Heart left ventricle (tissue), 16 donors: Measurements from ENCODE around the gene RAI1. TPM values are rescaled to one million over a fixed set of nuclear protein-coding genes. Genes with fewer than 3 reads are reported as not detected.

ENCODE experiments used
- ATAC-seq, 4 donors: fragments of 200-7000 bp; cut with Tn5 transposase; one replicate each; pipeline ENCODE4 v1.9.1; 2020 to 2022; ENCODE audit warnings: moderate library complexity in 4 of 4, mild to moderate bottlenecking in 3 of 4, moderate number of reproducible peaks in 1 of 4
- DNase-seq, 5 donors: peaks; one replicate each; pipeline ENCODE4 v3.0.0-alpha.2; 2020
- H3K27ac ChIP-seq, 12 donors: fragments of 200-600 bp; sonication (generic) in 4 of 12; one replicate each; pipeline versions ENCODE4 v1.5.0 to v1.8.0; 2016 to 2022; ENCODE audit warnings: mild to moderate bottlenecking in 2 of 12
- H3K27me3 ChIP-seq, 9 donors: fragments of 200-600 bp; sonication (generic) in 2 of 9; one replicate each; pipeline versions ENCODE4 v1.5.1 to v1.8.0; 2016 to 2022; ENCODE audit warnings: mild to moderate bottlenecking in 3 of 9
- H3K36me3 ChIP-seq, 9 donors: fragments of 200-600 bp; sonication (generic) in 2 of 9; one replicate each; pipeline versions ENCODE4 v1.5.0 to v1.8.0; 2018 to 2022; ENCODE audit warnings: mild to moderate bottlenecking in 2 of 9
- H3K4me1 ChIP-seq, 12 donors: fragments of 200-600 bp; sonication (generic) in 4 of 12; one replicate each; pipeline versions ENCODE4 v1.5.0 to v1.8.0; 2016 to 2022; ENCODE audit warnings: mild to moderate bottlenecking in 3 of 12
- H3K4me3 ChIP-seq, 12 donors: fragments of 200-600 bp; sonication (generic) in 4 of 12; one replicate each; pipeline versions ENCODE4 v1.5.0 to v1.8.0; 2017 to 2022; ENCODE audit warnings: mild to moderate bottlenecking in 9 of 12, moderate library complexity in 4 of 12
- H3K9me3 ChIP-seq, 12 donors: fragments of 200-600 bp; sonication (generic) in 4 of 12; one replicate each; pipeline versions ENCODE4 v1.5.0 to v1.8.0; 2016 to 2022; ENCODE audit warnings: mild to moderate bottlenecking in 1 of 12
- POLR2A ChIP-seq, 2 donors: fragments of 450-650 bp; IDR thresholded peaks; one replicate each; pipeline ENCODE4 v1.6.1; 2017; ENCODE audit warnings: antibody characterized with exemption in 2 of 2, mild to moderate bottlenecking in 2 of 2, moderate library complexity in 2 of 2
- whole genome bisulfite sequencing, 4 donors: extraction: QIAGEN DNeasy Blood & Tissue Kit in 2 of 4; methylation state at CpG; one replicate each; pipeline versions ENCODE4 v1.1.5 to v1.1.7; 2013 to 2018; 5-methylcytosine and 5-hydroxymethylcytosine counted together
- intact Hi-C, 10 donors: fragments of 100-400 bp; cut with DNase I; formaldehyde crosslinking; loops; one replicate each; pipeline versions ENCODE4 v1.11.1 to v1.14.2; 2022
- polyA plus RNA-seq, 2 donors: library from polyadenylated mRNA; stranded (reverse); fragments of 200-250 nt; gene quantifications; one replicate each; pipeline ENCODE4 v1.2.3, GENCODE V29; 2013
- total RNA-seq, 9 donors: library from RNA; depleted of rRNA in 2 of 9; stranded (reverse); fragments of >200 nt in 2 of 9; fragmentation: NEBNext Ultra II Directional in 3 of 9; extraction: Animal tissue kit (Norgen Biotek cat#: 25700) in 3 of 9; gene quantifications; one replicate each; pipeline versions ENCODE4 v1.1.0 to v1.2.4, GENCODE V29; 2016 to 2023
- TF ChIP-seq, protein P1 (sequence below), 12 donors: fragments of 200-600 bp; sonication (generic) in 4 of 12; IDR thresholded peaks; one replicate each; pipeline versions ENCODE4 v1.5.0 to v1.8.0; 2018 to 2022; ENCODE audit warnings: antibody characterized with exemption in 12 of 12, mild to moderate bottlenecking in 5 of 12
- donor health status: ischemic (EF 13 %, LVEDD 7.1; RV severe dilation, severe dysfunction).
- donor health status: healthy with polysubstance abuse.
- donor health status: DM: no; HTN: yes; CAD: no.
- donor health status: DM: no; HTN: no; CAD: no.
- donor health status: ischemic (EF 25% LVEDD 6.9; RV normal size, moderate dysfunction).
- donor health status: ischemic (EF 25% LVEDD 5.7; RV mildly dilated, moderate dysfunction).
- donor health status: healthy.
- donor health status: DM: yes; HTN: yes; CAD: no.
- donor health status: ischemic (EF 35%, LVEDD 5.7; RV mildly dilated, moderate dysfunction).
- donor health status: nonischemic (EF 11% LVEDD 7.7; RV severe dilation, severe dysfunction).
- donor health status: DM: yes; HTN: yes; CAD: no.
- donor health status: PGD.
- donor health status: ischemic (EF 29% LVEDD 5.4; RV normal size, mild dysfunction).
- donor health status: nonischemic (EF 23%, LVEDD 6.1; RV moderate dilation, normal function).

RAI1 gene
- total and polyA plus RNA-seq, 11 donors = 15.1 to 37.2 (median 20.8) TPM

GRCh38 chr17:17852930-17853329 lies 171.7 kb downstream of the RAI1 start:
- intact Hi-C loops = loop anchor here in 1 of 10 donors (10.0 kb wide), 1 partner anchor 168 kb away; the partner anchor contains the start of gene RAI1
- Histone ChIP-seq H3K4me3 (no peak overlapping the region), H3K27ac (peak overlapping the region in 1 of 12 donors; percentile 27), H3K9me3 (no peaks in the 10 kb centered on the region), H3K27me3 (no peaks in the 10 kb centered on the region), H3K36me3 (peaks cover 0 to 4% (median 0%) of the 10 kb centered on the region in 9 donors), H3K4me1 (peaks cover 10 to 67% (median 37%) of the 10 kb centered on the region in 12 donors)
- ATAC-seq (no peak), DNase-seq (no peak)
- TF ChIP-seq POLR2A (IDR thresholded peaks at IDR 0.05) = no peak
- TF ChIP-seq, protein P1, sequence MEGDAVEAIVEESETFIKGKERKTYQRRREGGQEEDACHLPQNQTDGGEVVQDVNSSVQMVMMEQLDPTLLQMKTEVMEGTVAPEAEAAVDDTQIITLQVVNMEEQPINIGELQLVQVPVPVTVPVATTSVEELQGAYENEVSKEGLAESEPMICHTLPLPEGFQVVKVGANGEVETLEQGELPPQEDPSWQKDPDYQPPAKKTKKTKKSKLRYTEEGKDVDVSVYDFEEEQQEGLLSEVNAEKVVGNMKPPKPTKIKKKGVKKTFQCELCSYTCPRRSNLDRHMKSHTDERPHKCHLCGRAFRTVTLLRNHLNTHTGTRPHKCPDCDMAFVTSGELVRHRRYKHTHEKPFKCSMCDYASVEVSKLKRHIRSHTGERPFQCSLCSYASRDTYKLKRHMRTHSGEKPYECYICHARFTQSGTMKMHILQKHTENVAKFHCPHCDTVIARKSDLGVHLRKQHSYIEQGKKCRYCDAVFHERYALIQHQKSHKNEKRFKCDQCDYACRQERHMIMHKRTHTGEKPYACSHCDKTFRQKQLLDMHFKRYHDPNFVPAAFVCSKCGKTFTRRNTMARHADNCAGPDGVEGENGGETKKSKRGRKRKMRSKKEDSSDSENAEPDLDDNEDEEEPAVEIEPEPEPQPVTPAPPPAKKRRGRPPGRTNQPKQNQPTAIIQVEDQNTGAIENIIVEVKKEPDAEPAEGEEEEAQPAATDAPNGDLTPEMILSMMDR (IDR thresholded peaks at IDR 0.05) = no peak
- WGBS, 4 donors = 63 to 80% (median 75%) methylated on average over 3 of the region's 3 CpGs

DNA sequence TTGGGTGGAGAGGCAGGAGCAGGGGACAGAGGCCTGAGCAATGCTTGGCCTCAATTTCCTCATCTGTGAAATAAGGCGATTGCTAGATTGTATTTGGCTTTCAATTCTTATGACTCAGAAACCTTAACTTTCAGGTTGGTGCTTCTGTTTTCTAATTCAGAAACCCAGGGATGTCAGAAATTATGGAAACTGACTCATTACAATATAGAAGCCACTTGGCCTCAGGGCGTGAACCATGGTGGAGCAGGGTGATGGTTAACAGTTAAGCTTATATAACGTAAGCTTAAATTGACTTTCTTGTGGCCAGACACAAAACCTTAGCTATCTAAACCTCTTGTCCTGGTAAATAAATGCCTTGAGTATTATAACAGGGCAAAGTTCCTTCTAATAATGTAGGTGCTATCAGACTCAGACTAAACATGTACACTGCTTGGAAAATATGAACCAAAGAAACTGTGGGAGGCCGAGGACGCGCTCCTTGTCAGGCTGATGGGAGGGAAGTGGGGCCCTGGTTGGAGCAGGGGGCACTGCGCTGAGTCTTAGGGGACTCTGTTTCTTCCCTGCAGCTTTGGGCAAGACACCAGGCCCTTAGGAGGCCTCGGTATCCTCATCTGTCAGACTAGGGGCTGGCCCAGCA lies 172.7 kb downstream of the RAI1 start:
- intact Hi-C loops = loop anchor here in 1 of 10 donors (10.0 kb wide), 1 partner anchor 169 kb away; the partner anchor contains the start of gene RAI1
- WGBS, 4 donors = 94 to 96% (median 95%) methylated on average over 8 of the region's 8 CpGs
- peaks cover 0 to 4% (median 0%) of the 10 kb centered on the region in 9 donors for H3K36me3 ChIP-seq
- ATAC-seq = no peak
- H3K27ac ChIP-seq = peak overlapping the region in 1 of 12 donors; percentile 27
- DNase-seq = no peak
- no peak for TF ChIP-seq POLR2A (IDR thresholded peaks at IDR 0.05)
- TF ChIP-seq, protein P1 (IDR thresholded peaks at IDR 0.05) = no peak
- H3K9me3 ChIP-seq = no peaks in the 10 kb centered on the region
- H3K4me3 ChIP-seq = no peak overlapping the region
- peaks cover 9 to 57% (median 31%) of the 10 kb centered on the region in 12 donors for H3K4me1 ChIP-seq
- H3K27me3 ChIP-seq = no peaks in the 10 kb centered on the region

- Histone ChIP-seq H3K4me3 (no peak overlapping the region), H3K27ac (peak overlapping the region in 2 of 12 donors; percentile 8 to 32), H3K27me3 (no peaks in the 10 kb centered on the region), H3K36me3 (peaks cover 0 to 8% (median 3%) of the 10 kb centered on the region in 9 donors), H3K9me3 (no peaks in the 10 kb centered on the region), H3K4me1 (peaks cover 0 to 53% (median 22%) of the 10 kb centered on the region in 12 donors)
- no peak for DNase-seq
- no peak for TF ChIP-seq POLR2A (IDR thresholded peaks at IDR 0.05)
- TF ChIP-seq, protein P1 (IDR thresholded peaks at IDR 0.05) = no peak
- intact Hi-C loops = loop anchor here in 2 of 10 donors (5.0 to 10.0 kb wide), 2 partner anchors 171 to 174 kb away; partner anchors contain the start of gene RAI1 (in 2 of the 2)
- WGBS, 4 donors = 50 to 70% (median 67%) methylated on average over 3 of the region's 3 CpGs
- no peak for ATAC-seq
Observed at GRCh38 chr17:17855976-17856375, 174.7 kb downstream of the RAI1 start.

DNA sequence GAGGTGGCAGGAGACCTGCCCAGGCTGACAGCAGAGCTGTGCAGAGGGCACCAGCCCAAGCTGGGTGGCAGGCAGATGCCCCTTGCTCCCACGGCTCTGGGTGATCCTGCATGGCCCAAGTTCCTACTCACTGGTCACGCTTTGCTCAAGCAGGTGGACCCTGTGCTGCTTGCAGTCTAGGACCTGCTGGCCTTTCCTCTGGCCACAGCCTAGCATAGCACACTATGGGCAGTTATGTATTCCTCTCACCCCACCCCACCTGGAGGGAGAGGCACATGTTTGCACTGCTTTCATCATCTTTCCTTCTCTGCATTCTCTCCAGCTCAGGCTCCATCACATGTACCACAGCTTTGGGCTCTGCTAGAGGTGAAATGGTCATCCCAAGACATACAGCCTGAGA lies 175.1 kb downstream of the RAI1 start:
- no peak for ATAC-seq
- 83 to 92% (median 87%) methylated on average over 2 of the region's 2 CpGs for WGBS, 4 donors
- H3K27ac ChIP-seq = peak overlapping the region in 1 of 12 donors; percentile 8
- DNase-seq = no peak
- no peak for TF ChIP-seq POLR2A (IDR thresholded peaks at IDR 0.05)
- TF ChIP-seq, protein P1 (IDR thresholded peaks at IDR 0.05) = no peak
- H3K27me3 ChIP-seq = no peaks in the 10 kb centered on the region
- intact Hi-C loops = loop anchor here in 2 of 10 donors (5.0 to 10.0 kb wide), 2 partner anchors 172 to 174 kb away; partner anchors contain the start of gene RAI1 (in 2 of the 2)
- no peaks in the 10 kb centered on the region for H3K9me3 ChIP-seq
- peaks cover 0 to 49% (median 20%) of the 10 kb centered on the region in 12 donors for H3K4me1 ChIP-seq
- no peak overlapping the region for H3K4me3 ChIP-seq
- peaks cover 0 to 12% (median 7%) of the 10 kb centered on the region in 9 donors for H3K36me3 ChIP-seq
